Central memory CD8-positive, alpha-beta T cell (primary cell): Measurements from ENCODE around the gene PSMG2.
"Not testable (repeated sequence)": the region's sequence is repeated elsewhere in the genome, so short reads cannot be mapped to it uniquely, and the experiment has no call there.

Source experiments
- ATAC-seq: fragments of 150-1000 bp; cut with Tn5 transposase; replicated peaks from 2 replicates; pipeline ENCODE4 v1.10.0; 2022; ENCODE audit warnings: mild to moderate bottlenecking, moderate FRiP score, moderate number of reproducible peaks; ENCODE audit not compliant: poor library complexity, severe bottlenecking; ENCODE audit errors: extremely low read depth
- DNase-seq, 2 donors: peaks; one replicate each; pipeline ENCODE4 v3.0.0; 2021; ENCODE audit warnings: low spot score in 2 of 2
- H3K27ac Mint-ChIP-seq: one replicate; pipeline ENCODE4 v1.8.0; 2022; ENCODE audit warnings: low read depth, mild to moderate bottlenecking, moderate library complexity, mixed read lengths
- H3K27me3 Mint-ChIP-seq: one replicate; pipeline ENCODE4 v1.8.0; 2022; ENCODE audit warnings: mixed read lengths
- H3K36me3 Mint-ChIP-seq: one replicate; pipeline ENCODE4 v1.8.0; 2022; ENCODE audit warnings: mild to moderate bottlenecking, moderate library complexity, mixed read lengths; ENCODE audit not compliant: insufficient read depth
- H3K4me1 Mint-ChIP-seq: one replicate; pipeline ENCODE4 v1.8.0; 2022; ENCODE audit warnings: mixed read lengths
- H3K4me3 Mint-ChIP-seq: one replicate; pipeline ENCODE4 v1.8.0; 2022; ENCODE audit warnings: mild to moderate bottlenecking, moderate library complexity, mixed read lengths
- H3K9me3 Mint-ChIP-seq: one replicate; pipeline ENCODE4 v1.8.0; 2022; ENCODE audit warnings: mixed read lengths

The PSMG2 gene

GRCh38 chr18:12755606-12756005, 52.8 kb downstream of the PSMG2 start:
- not testable (repeated sequence) for H3K4me3 Mint-ChIP-seq, DNase-seq, H3K27ac Mint-ChIP-seq, H3K27me3 Mint-ChIP-seq, H3K9me3 Mint-ChIP-seq, ATAC-seq, H3K4me1 Mint-ChIP-seq, H3K36me3 Mint-ChIP-seq

GRCh38 chr18:12756619-12757239, 53.9 kb downstream of the PSMG2 start:
- not testable (repeated sequence) for ATAC-seq

GRCh38 chr18:12758566-12758965, 55.7 kb downstream of the PSMG2 start:
- H3K4me1 Mint-ChIP-seq, DNase-seq, H3K36me3 Mint-ChIP-seq, ATAC-seq, H3K27ac Mint-ChIP-seq, H3K27me3 Mint-ChIP-seq, H3K4me3 Mint-ChIP-seq, H3K9me3 Mint-ChIP-seq: not testable (repeated sequence)

More at GRCh38 chr18:12756619-12757239, 53.9 kb downstream of the PSMG2 start:
- H3K36me3 Mint-ChIP-seq, DNase-seq, H3K4me1 Mint-ChIP-seq, H3K27me3 Mint-ChIP-seq, H3K4me3 Mint-ChIP-seq, H3K27ac Mint-ChIP-seq, H3K9me3 Mint-ChIP-seq: not testable (repeated sequence)

GRCh38 chr18:12765126-12765525, 62.3 kb downstream of the PSMG2 start:
- Mint-ChIP-seq H3K36me3 (peaks cover 10% of the 10 kb centered on the region), H3K4me1 (no peaks in the 10 kb centered on the region), H3K9me3 (no peaks in the 10 kb centered on the region), H3K4me3 (no peak overlapping the region), H3K27ac (no peak overlapping the region), H3K27me3 (no peaks in the 10 kb centered on the region)
- no peak for ATAC-seq
- DNase-seq: no peak

- Mint-ChIP-seq H3K36me3 (peaks cover 10% of the 10 kb centered on the region), H3K4me3 (no peak overlapping the region), H3K9me3 (no peaks in the 10 kb centered on the region), H3K27me3 (no peaks in the 10 kb centered on the region), H3K27ac (no peak overlapping the region), H3K4me1 (no peaks in the 10 kb centered on the region)
- DNase-seq: no peak
- no peak for ATAC-seq
Measured at GRCh38 chr18:12765586-12765985, 62.7 kb downstream of the PSMG2 start.

- no peak for ATAC-seq
- Mint-ChIP-seq H3K27me3 (no peaks in the 10 kb centered on the region), H3K36me3 (peaks cover 10% of the 10 kb centered on the region), H3K4me3 (no peak overlapping the region), H3K9me3 (no peaks in the 10 kb centered on the region), H3K4me1 (no peaks in the 10 kb centered on the region), H3K27ac (no peak overlapping the region)
- no peak for DNase-seq
Measured at GRCh38 chr18:12766986-12767433, 64.2 kb downstream of the PSMG2 start.

- no peak for ATAC-seq
- no peaks in the 10 kb centered on the region for H3K27me3 Mint-ChIP-seq
- no peak overlapping the region for H3K27ac Mint-ChIP-seq
- H3K4me3 Mint-ChIP-seq: no peak overlapping the region
- no peak for DNase-seq
- no peaks in the 10 kb centered on the region for H3K9me3 Mint-ChIP-seq
- H3K36me3 Mint-ChIP-seq: peaks cover 6% of the 10 kb centered on the region
- no peaks in the 10 kb centered on the region for H3K4me1 Mint-ChIP-seq
Measured at GRCh38 chr18:12767580-12768155, 64.8 kb downstream of the PSMG2 start.

GRCh38 chr18:12768625-12769024, 65.8 kb downstream of the PSMG2 start:
- Mint-ChIP-seq H3K36me3 (peaks cover 5% of the 10 kb centered on the region), H3K4me1 (no peaks in the 10 kb centered on the region), H3K4me3 (no peak overlapping the region), H3K27me3 (no peaks in the 10 kb centered on the region), H3K9me3 (no peaks in the 10 kb centered on the region), H3K27ac (no peak overlapping the region)
- DNase-seq: no peak
- no peak for ATAC-seq

- no peak overlapping the region for H3K27ac Mint-ChIP-seq
- ATAC-seq (no peak), DNase-seq (no peak)
- H3K36me3 Mint-ChIP-seq: peaks cover 3% of the 10 kb centered on the region
- H3K4me1 Mint-ChIP-seq: no peaks in the 10 kb centered on the region
- H3K4me3 Mint-ChIP-seq: no peak overlapping the region
- H3K27me3 Mint-ChIP-seq: no peaks in the 10 kb centered on the region
- no peaks in the 10 kb centered on the region for H3K9me3 Mint-ChIP-seq
Measured at GRCh38 chr18:12769136-12769535, 66.3 kb downstream of the PSMG2 start.

GRCh38 chr18:12769644-12770440, 67.0 kb downstream of the PSMG2 start:
- Mint-ChIP-seq H3K4me3 (no peak overlapping the region), H3K4me1 (peaks cover 5% of the 10 kb centered on the region), H3K36me3 (peaks cover 1% of the 10 kb centered on the region), H3K27ac (no peak overlapping the region), H3K9me3 (no peaks in the 10 kb centered on the region), H3K27me3 (no peaks in the 10 kb centered on the region)
- ATAC-seq (no peak), DNase-seq (no peak)

GRCh38 chr18:12770469-12771219, 67.8 kb downstream of the PSMG2 start:
- Mint-ChIP-seq H3K36me3 (peaks cover 3% of the 10 kb centered on the region), H3K9me3 (no peaks in the 10 kb centered on the region), H3K27me3 (no peaks in the 10 kb centered on the region), H3K4me3 (no peak overlapping the region), H3K27ac (no peak overlapping the region), H3K4me1 (peaks cover 10% of the 10 kb centered on the region)
- DNase-seq (no peak), ATAC-seq (no peak)

- H3K36me3 Mint-ChIP-seq: peaks cover 12% of the 10 kb centered on the region
- ATAC-seq: no peak
- no peak overlapping the region for H3K27ac Mint-ChIP-seq
- H3K9me3 Mint-ChIP-seq: no peaks in the 10 kb centered on the region
- no peaks in the 10 kb centered on the region for H3K27me3 Mint-ChIP-seq
- DNase-seq: no peak
- peaks cover 12% of the 10 kb centered on the region for H3K4me1 Mint-ChIP-seq
- no peak overlapping the region for H3K4me3 Mint-ChIP-seq
Measured at GRCh38 chr18:12772111-12772510, 69.3 kb downstream of the PSMG2 start.
